NT2/D1 (cell line): Measurements from ENCODE around the gene FRMD4B.

Experiments
- DNase-seq: peaks from one replicate; pipeline ENCODE4 v3.0.0-alpha.2; 2011; ENCODE audit warnings: low read depth, low spot score
- H3K27me3 ChIP-seq: 2 replicates; pipeline ENCODE4 v1.6.0; 2011; ENCODE audit warnings: mild to moderate bottlenecking; ENCODE audit not compliant: insufficient read length, insufficient read depth
- H3K36me3 ChIP-seq: 2 replicates; pipeline ENCODE4 v1.6.1; 2011; ENCODE audit warnings: mild to moderate bottlenecking, low read length, mixed read lengths; ENCODE audit not compliant: insufficient read depth, insufficient read length
- H3K4me1 ChIP-seq: 2 replicates; pipeline ENCODE4 v1.5.1; 2011; ENCODE audit not compliant: insufficient read depth, insufficient read length
- H3K4me3 ChIP-seq: 2 replicates; pipeline ENCODE4 v1.5.1; 2011; ENCODE audit warnings: low read depth; ENCODE audit not compliant: insufficient read length
- H3K9ac ChIP-seq: 2 replicates; pipeline ENCODE4 v1.6.0; 2011; ENCODE audit warnings: low read depth; ENCODE audit not compliant: insufficient read length
- H3K9me3 ChIP-seq: 2 replicates; pipeline ENCODE4 v1.5.1; 2011; ENCODE audit warnings: mild to moderate bottlenecking, low read length; ENCODE audit not compliant: insufficient read depth
- SUZ12 ChIP-seq: IDR thresholded peaks from 2 replicates; pipeline ENCODE4 v1.6.1; 2011; ENCODE audit not compliant: insufficient read length, insufficient read depth; ENCODE audit errors: extremely low read depth
- YY1 ChIP-seq: IDR thresholded peaks from 2 replicates; pipeline ENCODE4 v1.6.1; 2011; ENCODE audit not compliant: insufficient read length, insufficient read depth
- ZNF274 ChIP-seq: IDR thresholded peaks from 2 replicates; pipeline ENCODE4 v1.6.1; 2011; ENCODE audit warnings: mild to moderate bottlenecking, low read depth, low read length

FRMD4B gene

DNA sequence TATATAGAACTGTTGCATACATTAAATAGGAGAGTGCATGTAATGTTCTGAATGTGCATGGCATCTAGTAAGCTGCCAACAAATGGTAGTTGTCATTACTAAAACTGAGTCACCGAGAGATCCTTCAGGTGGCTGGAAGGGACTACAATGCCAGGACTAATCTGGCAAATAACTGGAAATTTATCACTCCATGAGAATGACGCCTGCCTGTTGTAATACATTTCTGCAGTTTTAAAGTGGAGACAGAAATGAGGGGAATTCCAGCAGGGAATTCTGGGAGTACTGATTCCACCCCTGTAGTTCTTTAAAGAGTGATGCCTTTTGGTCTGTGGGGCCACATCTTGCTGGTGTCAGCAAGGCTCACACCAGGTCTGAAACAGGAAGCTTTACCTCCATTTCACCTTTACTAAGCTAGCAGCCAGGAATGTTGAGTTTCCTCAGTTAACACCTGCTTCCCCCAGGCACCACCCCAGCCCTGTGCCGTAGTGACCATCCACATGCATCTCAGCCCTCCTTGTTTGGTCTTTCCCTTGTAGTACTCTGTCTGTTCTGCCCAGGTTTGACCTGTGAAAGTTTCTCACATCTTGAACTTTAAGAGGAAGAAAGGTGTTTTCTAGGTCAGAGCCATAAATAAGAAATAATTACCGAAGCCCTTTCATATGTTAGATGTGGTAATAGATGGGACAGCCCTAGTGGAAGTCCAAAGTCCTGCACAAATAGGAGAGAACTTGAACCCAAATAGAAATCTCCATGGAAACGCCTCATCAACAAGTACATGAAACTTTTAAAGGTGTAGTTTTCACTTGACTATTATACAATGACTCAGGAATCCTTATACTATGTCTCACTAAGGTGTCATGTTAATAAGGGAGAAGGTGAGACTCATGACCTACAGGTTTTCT lies 206.8 kb downstream of the FRMD4B start:
- Histone ChIP-seq H3K9ac (no peak overlapping the region), H3K4me1 (peaks cover 2% of the 10 kb centered on the region), H3K4me3 (no peak overlapping the region), H3K27me3 (no peaks in the 10 kb centered on the region), H3K36me3 (peaks cover 78% of the 10 kb centered on the region), H3K9me3 (no peaks in the 10 kb centered on the region)
- TF ChIP-seq ZNF274 (no peak), YY1 (no peak)
- DNase-seq, result no peak

DNA sequence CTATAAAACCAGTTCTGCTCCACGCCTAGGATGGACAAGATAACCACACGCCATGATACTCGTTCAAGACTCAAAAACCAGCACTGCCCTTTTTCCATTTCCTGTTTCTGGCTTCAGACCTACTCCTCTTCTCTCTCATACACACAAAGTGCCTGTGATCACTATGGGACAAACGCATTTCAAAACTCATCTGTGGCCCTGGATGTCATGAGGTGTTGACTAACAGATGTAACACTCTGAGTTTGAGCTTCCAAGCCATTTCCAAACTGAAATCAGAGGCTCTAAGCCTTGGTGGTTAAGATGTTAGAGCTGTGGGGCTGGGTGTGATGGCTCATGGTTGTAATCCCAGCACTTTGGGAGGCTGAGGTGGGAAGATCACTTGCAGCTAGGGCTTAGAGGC lies 207.8 kb downstream of the FRMD4B start:
- no peak for DNase-seq
- Histone ChIP-seq H3K36me3 (peaks cover 73% of the 10 kb centered on the region), H3K27me3 (no peaks in the 10 kb centered on the region), H3K4me1 (peaks cover 2% of the 10 kb centered on the region), H3K4me3 (no peak overlapping the region), H3K9ac (no peak overlapping the region), H3K9me3 (no peaks in the 10 kb centered on the region)
- TF ChIP-seq ZNF274 (no peak), YY1 (no peak), SUZ12 (no peak)

DNA sequence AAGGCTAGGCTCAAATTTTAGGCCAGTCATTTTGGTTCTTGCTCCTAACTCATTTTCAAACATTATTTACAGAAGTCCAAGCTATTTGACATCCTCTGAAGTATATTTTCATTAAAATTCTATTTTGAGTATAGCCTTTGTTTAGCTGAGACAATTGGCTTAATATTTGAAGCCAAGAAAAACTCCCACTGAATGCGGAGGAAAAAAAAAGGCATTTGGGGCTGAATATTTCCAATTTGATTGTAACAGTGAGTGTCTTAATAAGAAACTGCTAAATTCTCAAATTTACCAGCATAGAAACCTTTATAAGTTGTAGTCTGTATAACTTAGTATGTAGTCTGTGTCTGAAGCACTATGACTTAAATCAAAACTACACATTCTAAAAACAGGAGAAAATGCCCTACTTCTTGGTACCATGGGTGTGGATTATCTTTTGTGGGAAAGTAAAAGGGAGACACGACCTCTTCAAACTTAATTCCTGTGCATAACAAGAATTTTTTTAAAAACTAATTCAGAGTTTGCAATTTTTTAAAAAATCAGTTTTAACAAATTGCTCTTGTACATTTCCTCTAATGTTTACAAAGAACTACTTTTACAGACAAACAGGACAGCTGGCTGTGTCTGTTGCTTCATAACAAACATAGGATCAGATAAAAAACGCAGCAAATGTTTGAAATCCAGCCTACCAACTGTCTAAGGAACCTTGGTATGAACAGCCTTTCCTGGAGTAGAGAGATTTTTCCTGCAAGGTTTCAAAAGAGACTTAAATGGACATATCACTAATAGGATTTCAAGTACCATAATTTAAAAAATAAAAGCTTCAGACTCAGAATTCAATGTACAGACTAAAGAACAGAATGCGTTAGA lies 210.8 kb downstream of the FRMD4B start:
- TF ChIP-seq ZNF274 (no peak), SUZ12 (no peak), YY1 (no peak)
- H3K27me3 ChIP-seq, result no peaks in the 10 kb centered on the region
- H3K9ac ChIP-seq, result no peak overlapping the region
- DNase-seq, result no peak
- H3K36me3 ChIP-seq, result peaks cover 71% of the 10 kb centered on the region
- H3K4me1 ChIP-seq, result no peaks in the 10 kb centered on the region
- H3K4me3 ChIP-seq, result no peak overlapping the region
- H3K9me3 ChIP-seq, result no peaks in the 10 kb centered on the region

DNA sequence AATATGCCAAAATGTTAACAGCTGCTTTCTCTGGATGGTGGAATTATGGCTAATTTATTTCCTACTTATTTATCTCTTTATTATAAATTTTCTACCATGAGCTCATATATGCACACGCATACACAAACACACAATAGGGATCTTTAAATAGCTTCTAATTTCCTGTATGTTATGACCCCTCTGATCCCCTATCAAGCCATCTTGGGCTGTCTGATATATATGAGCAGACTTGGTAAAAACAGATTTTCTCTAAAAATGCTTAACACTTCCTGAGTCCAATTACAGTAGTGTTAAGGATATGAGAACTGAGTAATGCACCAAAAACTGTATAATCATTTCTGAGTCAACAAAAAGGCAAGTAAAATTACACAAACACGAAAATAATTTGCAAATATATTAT lies 211.4 kb downstream of the FRMD4B start:
- DNase-seq, result no peak
- TF ChIP-seq SUZ12 (no peak), YY1 (no peak), ZNF274 (no peak)
- no peaks in the 10 kb centered on the region for H3K9me3 ChIP-seq
- H3K9ac ChIP-seq, result no peak overlapping the region
- no peaks in the 10 kb centered on the region for H3K4me1 ChIP-seq
- H3K27me3 ChIP-seq, result no peaks in the 10 kb centered on the region
- H3K4me3 ChIP-seq, result no peak overlapping the region
- peaks cover 67% of the 10 kb centered on the region for H3K36me3 ChIP-seq

DNA sequence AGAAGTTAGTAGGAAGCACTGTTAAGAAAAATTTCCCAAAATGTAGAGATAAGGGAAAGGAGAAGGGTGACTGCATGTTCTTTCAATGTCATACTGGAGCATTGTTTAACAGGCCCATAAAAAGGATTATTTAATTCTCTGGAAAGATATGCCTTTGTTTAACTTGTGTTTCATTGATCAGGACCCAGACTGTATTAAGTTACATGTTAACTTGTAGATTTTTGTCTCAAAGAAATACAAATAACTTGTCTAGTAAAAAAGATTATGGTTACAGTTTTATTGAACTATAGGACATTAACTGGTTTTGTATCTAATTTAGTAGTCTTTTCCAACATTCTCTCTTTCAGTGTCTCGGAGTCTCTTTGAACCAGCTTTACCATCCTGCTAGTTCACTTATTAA lies 213.8 kb downstream of the FRMD4B start:
- H3K4me1 ChIP-seq, result no peaks in the 10 kb centered on the region
- H3K4me3 ChIP-seq, result no peak overlapping the region
- TF ChIP-seq SUZ12 (no peak), YY1 (no peak), ZNF274 (no peak)
- peaks cover 48% of the 10 kb centered on the region for H3K36me3 ChIP-seq
- DNase-seq, result no peak
- H3K9me3 ChIP-seq, result no peaks in the 10 kb centered on the region
- no peak overlapping the region for H3K9ac ChIP-seq
- no peaks in the 10 kb centered on the region for H3K27me3 ChIP-seq

DNA sequence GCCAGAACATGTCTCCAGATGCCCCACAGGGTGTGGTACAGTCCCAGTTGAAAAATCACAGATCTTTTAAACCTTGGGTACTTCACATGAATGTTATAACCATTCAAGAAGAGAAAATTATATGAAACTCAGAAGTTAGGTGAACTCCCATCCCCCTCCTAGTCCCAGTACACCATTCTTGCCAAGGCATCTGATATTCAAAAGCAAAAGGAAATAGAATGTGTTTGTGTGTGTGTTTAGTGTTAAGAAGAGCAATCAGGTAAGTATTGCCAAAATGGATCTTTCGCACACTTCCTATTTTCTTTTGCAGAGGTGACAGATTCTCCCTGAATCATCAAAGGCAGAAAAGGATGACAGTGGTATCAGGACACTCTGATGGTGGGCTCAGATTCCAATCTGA lies 219.4 kb downstream of the FRMD4B start:
- DNase-seq, result no peak
- H3K9me3 ChIP-seq, result no peaks in the 10 kb centered on the region
- no peak for TF ChIP-seq YY1
- no peak for TF ChIP-seq ZNF274
- no peak for TF ChIP-seq SUZ12
- no peaks in the 10 kb centered on the region for H3K4me1 ChIP-seq
- H3K27me3 ChIP-seq, result no peaks in the 10 kb centered on the region
- H3K4me3 ChIP-seq, result no peak overlapping the region
- no peak overlapping the region for H3K9ac ChIP-seq
- H3K36me3 ChIP-seq, result peaks cover 17% of the 10 kb centered on the region

DNA sequence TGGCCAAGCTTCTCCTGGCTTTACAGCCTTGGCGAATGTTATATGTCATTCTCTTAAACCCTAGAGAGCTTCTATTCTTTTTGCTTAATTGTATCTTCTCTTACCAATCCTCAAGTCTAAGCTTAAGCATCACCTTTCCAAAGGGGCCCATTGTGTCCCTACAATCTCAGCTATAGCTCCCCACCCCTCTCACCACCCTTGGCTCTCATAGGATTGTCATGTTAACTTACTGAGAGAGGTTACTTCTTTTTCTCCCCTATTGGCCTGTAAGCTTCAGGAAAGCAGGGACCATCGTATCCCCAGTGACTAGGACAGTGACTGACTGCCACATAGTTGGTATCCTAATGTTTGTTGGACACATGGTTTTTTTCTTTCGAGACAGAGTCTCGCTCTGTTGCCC lies 220.1 kb downstream of the FRMD4B start:
- DNase-seq, result no peak
- Histone ChIP-seq H3K4me3 (no peak overlapping the region), H3K9me3 (no peaks in the 10 kb centered on the region), H3K4me1 (no peaks in the 10 kb centered on the region), H3K27me3 (no peaks in the 10 kb centered on the region), H3K9ac (no peak overlapping the region), H3K36me3 (peaks cover 10% of the 10 kb centered on the region)
- no peak for TF ChIP-seq YY1
- TF ChIP-seq SUZ12, result no peak
- no peak for TF ChIP-seq ZNF274
